Endometrial microvascular endothelial cells (primary cell): ENCODE data around the gene CDC42EP3. TPM values are rescaled to one million over a fixed set of nuclear protein-coding genes. Genes with fewer than 3 reads are reported as not detected.

Source experiments
- in situ Hi-C: cut with HindIII; loops from 2 replicates; pipeline ENCODE4 v1.10.0; 2017; ENCODE audit warnings: low sequenced_read_pairs, low pct_unique_long_range_greater_than_20kb; ENCODE audit errors: inconsistent ontology term
- total RNA-seq: library from RNA; depleted of rRNA; stranded (reverse); fragments of >200 nt; gene quantifications from one replicate; pipeline ENCODE4 v1.2.3, GENCODE V29; 2015; ENCODE audit errors: inconsistent ontology term

Gene CDC42EP3
- total RNA-seq, 1 donor from 2014 or later: 40.1 TPM

DNA sequence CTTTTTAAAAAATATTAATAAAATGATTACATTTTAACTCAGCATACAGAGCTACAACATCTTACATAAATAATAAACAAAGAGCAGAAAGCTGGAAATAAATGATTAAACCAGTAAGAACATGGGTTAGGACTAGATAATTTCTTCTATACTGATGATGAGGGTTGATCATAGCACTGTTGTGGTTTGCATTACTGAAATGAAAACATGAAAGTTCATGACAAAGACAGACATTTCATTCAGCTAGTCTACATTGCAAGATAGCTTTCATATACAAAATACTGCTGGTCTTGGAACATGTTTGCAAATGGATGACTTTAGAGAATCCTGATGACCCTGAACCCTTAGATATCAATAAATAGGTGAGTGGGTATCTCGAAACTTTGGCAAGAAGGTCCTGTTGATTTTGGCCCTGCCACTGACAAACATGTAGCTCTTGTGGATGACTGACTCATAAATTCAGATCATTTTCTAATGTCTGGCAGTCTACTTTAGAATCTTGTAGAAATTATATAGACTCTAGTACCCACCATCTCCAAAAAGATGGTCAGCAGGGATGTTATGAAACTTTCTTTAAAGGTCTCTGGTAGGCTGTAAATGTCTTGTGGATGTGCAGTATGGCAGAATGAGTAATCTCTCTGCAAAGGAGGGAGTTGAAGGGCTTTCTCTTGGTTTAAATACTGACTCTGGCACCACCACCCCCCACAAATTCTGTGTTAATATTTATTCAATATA is 15.5 kb upstream of the CDC42EP3 start:
- in situ Hi-C loops: no loop called here

DNA sequence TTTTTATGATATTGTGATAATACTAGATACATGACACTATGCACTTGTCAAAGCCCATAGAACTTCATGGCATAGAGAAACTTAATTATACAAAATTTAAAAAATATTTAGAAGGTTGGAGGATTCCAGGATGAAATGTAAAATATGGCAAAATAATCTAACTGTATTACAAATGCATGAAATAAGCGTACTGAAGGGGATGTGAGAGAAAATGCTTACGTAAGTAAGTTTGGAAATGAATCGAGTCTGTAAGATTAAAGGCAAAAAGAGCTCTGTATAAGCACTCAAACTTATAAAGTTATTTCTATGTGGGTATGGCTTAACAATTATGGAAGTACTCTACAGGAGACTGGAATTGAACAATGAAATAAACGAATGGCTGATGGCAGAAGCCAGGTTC is 13.4 kb upstream of the CDC42EP3 start:
- in situ Hi-C loops: no loop called here

GRCh38 chr2:37683921-37684780 is 12.7 kb upstream of the CDC42EP3 start:
- in situ Hi-C loops: no loop called here

GRCh38 chr2:37683241-37683640 is 11.8 kb upstream of the CDC42EP3 start:
- in situ Hi-C loops: no loop called here

DNA sequence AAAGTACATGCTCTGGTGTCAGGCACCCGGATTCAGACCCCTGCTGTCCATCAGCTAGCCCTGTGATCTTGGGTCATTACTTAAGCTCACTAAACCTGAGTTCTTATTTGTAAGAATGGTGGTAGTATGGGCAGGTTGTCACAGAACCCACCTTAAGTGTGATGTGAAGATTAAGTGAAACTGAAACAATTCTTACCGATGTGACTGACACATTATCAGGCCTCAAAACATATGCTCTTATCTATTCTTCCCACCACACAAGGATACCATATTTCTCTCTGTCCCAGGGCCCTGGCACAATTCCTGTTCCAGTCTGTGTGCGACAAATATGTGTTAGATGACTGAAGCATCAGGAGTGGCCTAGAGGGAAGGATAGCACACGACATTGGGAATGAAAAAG is 11.0 kb upstream of the CDC42EP3 start:
- in situ Hi-C loops: no loop called here

DNA sequence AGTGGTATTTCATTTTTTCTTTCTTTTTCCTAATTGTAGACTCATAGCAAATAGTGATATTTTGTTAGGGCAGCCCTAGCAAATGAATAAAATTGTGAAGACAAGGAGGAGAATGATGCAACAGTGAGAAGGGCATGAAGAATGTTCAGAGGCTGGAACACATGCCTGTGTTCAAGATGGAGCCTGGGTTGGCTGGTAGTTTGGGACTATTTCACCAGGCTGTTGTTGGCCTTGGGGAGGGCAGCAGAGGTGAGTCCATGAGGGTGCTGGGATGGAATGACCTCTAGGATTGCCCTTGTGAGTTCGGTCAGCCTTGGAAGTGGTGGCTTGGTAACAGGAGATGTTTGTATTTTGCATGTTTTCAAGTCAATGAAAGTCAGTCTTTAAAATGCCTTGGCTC is 10.1 kb upstream of the CDC42EP3 start:
- in situ Hi-C loops: no loop called here

GRCh38 chr2:37679072-37679695 is 7.7 kb upstream of the CDC42EP3 start:
- in situ Hi-C loops: no loop called here

DNA sequence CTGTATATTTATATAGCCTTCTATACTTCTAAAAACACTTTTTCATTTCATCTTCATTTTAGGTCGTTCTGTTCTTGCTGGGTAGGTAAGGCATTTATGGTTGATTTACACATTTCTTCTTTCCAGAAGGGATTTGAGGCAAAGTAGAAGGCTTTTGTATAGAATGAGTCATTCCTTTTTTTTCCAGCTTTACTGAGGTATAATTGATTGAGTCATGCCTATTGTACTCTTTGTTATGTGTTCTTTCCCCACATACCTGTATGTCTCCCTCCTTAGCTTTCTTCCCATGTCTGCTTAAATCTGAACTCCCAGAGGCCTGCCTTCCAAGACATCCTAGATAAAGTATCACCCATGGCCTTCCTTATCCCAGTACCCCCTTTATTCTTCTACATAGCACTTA is 4.8 kb upstream of the CDC42EP3 start:
- in situ Hi-C loops: no loop called here

GRCh38 chr2:37674946-37675345 is 3.5 kb upstream of the CDC42EP3 start:
- in situ Hi-C loops: no loop called here

DNA sequence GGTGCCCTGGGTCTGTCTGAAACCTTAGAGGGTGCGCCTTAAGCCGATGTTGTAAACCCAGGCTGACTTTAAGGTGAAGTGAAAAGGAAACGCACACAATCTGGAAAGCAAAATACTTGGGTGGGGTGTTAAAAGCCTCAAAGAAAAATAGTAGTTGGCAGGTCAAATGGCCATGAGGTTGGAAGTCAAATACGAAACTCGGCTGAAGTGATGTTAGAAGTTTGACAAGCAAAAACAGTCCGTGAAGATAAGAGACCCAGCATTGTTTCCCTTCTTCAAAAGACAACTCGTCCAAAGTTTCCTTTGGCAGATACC is 1.4 kb upstream of the CDC42EP3 start:
- in situ Hi-C loops: no loop called here

GRCh38 chr2:37672104-37672869 is 845 bp upstream of the CDC42EP3 start:
- in situ Hi-C loops: no loop called here

DNA sequence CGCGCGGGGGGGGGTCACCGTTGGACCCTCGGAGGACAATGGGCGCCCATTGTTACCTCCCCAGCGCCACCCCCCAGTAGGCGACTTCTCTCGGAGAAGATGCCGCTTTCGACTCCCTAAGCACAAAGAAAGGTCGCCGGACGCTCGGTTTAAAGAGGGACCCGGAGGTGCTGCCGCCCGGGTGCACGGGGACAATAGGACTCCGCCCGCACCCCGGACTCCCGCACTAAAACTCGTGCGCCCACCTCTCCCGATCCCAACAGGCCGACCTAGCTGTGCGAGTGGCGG is 318 bp upstream of the CDC42EP3 start:
- in situ Hi-C loops: no loop called here

DNA sequence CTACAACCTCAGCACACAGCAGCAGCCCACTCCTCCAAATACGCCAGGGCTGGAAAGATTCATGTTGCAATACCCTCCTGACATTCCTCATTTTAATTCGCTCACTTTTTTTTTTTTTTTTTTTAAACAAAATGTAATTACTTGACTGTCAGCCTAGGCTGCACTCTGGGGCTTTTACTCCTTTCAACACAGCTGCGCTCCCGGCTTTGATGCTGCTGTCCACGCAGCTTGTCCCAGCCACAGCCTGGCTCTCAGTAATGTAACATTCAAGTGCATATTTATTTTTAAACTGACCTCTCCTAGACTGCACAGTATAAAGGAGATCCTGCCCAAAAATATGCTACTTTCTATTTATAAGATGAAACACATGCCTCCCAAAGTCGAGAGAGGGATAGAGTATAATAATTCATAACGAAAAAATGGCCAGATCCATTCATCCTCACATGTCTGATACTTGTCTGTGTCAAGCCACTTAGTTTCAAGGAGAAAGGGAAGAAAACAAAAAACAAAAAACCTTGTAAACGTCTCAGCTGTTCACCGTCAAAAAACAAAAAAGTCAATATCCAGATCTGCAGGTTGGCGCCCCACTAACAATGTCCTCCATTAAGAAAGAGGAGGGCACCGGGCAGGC is 949 bp downstream of the CDC42EP3 start:
- in situ Hi-C loops: no loop called here

GRCh38 chr2:37669446-37669845 is 2.0 kb downstream of the CDC42EP3 start:
- in situ Hi-C loops: no loop called here

GRCh38 chr2:37667704-37668103 is 3.7 kb downstream of the CDC42EP3 start:
- in situ Hi-C loops: no loop called here

DNA sequence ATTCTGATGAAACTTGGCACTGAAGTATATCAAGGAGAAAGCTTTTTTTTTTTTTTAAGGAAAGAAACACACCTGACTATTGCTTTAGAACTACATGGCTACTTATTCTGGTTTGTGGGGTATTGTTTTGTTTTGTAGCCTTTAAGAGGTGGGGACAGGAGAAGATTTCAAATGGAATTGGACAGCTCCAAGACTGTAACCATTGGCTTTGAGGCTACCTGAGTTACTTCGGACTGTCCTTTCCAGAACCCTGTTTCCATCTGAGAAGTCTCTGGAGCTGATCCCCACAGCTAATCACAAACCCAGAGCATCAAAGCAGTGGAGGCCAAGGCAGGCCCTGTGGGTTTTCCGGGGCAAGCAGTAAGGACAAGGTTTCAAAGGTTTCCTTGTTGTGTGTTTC is 4.7 kb downstream of the CDC42EP3 start:
- in situ Hi-C loops: no loop called here

DNA sequence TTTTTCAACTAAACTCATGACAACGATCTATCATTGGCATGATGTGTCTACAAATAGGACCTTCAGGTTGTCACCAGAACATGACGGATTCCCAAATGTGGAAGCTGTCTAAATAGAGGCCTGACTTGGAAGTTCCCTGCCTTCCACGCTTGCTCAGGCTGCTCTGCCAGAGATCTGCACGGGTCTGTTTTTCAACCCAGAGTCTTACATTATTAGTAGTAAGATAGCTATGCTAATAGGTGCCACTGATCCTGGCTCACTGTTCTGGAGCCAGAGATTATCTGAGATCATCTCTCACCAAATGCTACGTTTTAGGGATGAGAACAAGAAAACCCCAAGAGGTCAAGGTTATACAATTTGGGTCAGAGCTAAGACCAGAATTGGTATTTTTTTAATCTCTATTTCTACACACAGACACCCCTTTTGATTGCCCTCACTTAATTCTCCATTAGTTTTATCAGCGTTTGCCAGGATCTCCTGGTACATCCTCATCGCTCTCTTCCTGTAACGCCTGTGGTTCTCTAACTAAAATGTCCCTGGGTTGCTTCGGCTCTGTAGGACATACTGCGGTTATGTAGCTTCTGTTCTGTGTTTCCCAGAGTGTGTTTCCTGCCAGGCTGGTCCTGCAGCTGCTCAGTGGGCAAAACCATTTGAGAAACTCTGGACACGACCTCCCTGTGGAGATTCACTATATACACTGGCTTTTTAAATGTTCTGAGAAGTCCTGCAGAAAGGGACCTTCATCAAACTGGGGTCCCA is 5.7 kb downstream of the CDC42EP3 start:
- in situ Hi-C loops: no loop called here

DNA sequence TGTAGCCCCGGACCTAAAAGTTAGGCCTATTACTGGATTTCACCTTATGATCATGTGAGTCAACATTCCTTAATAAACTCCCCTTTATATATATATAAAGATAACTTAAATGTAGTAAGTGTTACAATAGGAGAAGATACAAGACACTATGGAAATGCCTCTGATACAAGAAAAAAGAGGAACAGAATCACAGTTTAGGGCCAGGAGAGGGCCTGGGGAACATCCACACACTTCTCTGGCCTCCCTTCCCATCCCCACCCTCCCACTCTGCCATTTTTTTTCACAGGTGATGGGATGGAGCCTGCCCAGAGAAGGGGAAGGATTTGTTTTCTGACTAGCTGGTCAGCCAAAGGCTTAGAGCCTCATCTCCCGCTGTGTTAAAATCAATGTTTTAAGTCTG is 6.4 kb downstream of the CDC42EP3 start:
- in situ Hi-C loops: no loop called here
